Activated CD8-positive, alpha-beta memory T cell treated with anti-CD3 and anti-CD28 coated beads for 48 hours (primary cell): ENCODE data around the gene AASDHPPT.
"Not testable (repeated sequence)": the region's sequence is repeated elsewhere in the genome, so short reads cannot be mapped to it uniquely, and the experiment has no call there.

Experiments used
- DNase-seq, 3 experiments: peaks; one replicate each; pipeline ENCODE4 v3.0.0-alpha.2; 2020; ENCODE audit warnings: low read depth in 2 of 3, low spot score in 2 of 3

The AASDHPPT gene

GRCh38 chr11:106077609-106078455 lies at the start of gene AASDHPPT:
Gene AASDHPPT (plus strand): TSS chr11:106077662. CDS start chr11:106077711, 49 bp downstream.
- peak in 1 of 3 experiments; percentile 10 for DNase-seq

- no peak for DNase-seq
Measured at GRCh38 chr11:106030609-106031008, 46.9 kb upstream of the AASDHPPT start.

GRCh38 chr11:106031202-106031810 lies 46.2 kb upstream of the AASDHPPT start:
- DNase-seq = no peak

GRCh38 chr11:106031936-106032335 lies 45.5 kb upstream of the AASDHPPT start:
- DNase-seq = no peak

- no peak for DNase-seq
Measured at GRCh38 chr11:106032861-106033260, 44.6 kb upstream of the AASDHPPT start.

GRCh38 chr11:106043540-106043939 lies 33.9 kb upstream of the AASDHPPT start:
- DNase-seq = no peak

GRCh38 chr11:106047631-106048030 lies 29.8 kb upstream of the AASDHPPT start:
- no peak for DNase-seq

- DNase-seq = no peak
Measured at GRCh38 chr11:106049727-106050476, 27.6 kb upstream of the AASDHPPT start.

GRCh38 chr11:106051103-106051502 lies 26.4 kb upstream of the AASDHPPT start:
- no peak for DNase-seq

- DNase-seq = not testable (repeated sequence)
Measured at GRCh38 chr11:106058377-106058776, 19.1 kb upstream of the AASDHPPT start.

GRCh38 chr11:106059617-106060016 lies 17.8 kb upstream of the AASDHPPT start:
- no peak for DNase-seq

GRCh38 chr11:106061249-106061784 lies 16.1 kb upstream of the AASDHPPT start:
- DNase-seq = no peak

GRCh38 chr11:106061954-106062949 lies 15.2 kb upstream of the AASDHPPT start:
- DNase-seq = no peak

- DNase-seq = no peak
Measured at GRCh38 chr11:106063009-106063408, 14.5 kb upstream of the AASDHPPT start.

- no peak for DNase-seq
Measured at GRCh38 chr11:106070606-106071005, 6.9 kb upstream of the AASDHPPT start.

GRCh38 chr11:106072804-106073203 lies 4.7 kb upstream of the AASDHPPT start:
- no peak for DNase-seq

GRCh38 chr11:106076171-106076918 lies 1.1 kb upstream of the AASDHPPT start:
- DNase-seq = no peak

- peak; percentile 79 to 95 (median 80) for DNase-seq
Measured at GRCh38 chr11:106076919-106077608, 398 bp upstream of the AASDHPPT start, which contains the start of gene KBTBD3. Gene KBTBD3 (minus strand): TSS chr11:106077347. CDS start chr11:106059097, 18,250 bp downstream.

- DNase-seq = no peak
Measured at GRCh38 chr11:106082096-106082495, 4.6 kb downstream of the AASDHPPT start.
